Hindlimb muscle (tissue), 1 donor: ENCODE results near the gene TTC33. TPM values are rescaled to one million over a fixed set of nuclear protein-coding genes. Genes with fewer than 3 reads are reported as not detected.
A peak's percentile ranks its signal among the peaks of the same experiment; 100 is the strongest.
"Not testable (repeated sequence)": the region's sequence is repeated elsewhere in the genome, so short reads cannot be mapped to it uniquely, and the experiment has no call there.

Source experiments
- DNase-seq: peaks from one replicate; pipeline ENCODE4 v3.0.0-alpha.2; 2013
- polyA plus RNA-seq: library from polyadenylated mRNA; unstranded; fragments of 120-200 nt; gene quantifications from one replicate; pipeline ENCODE4 v1.2.1, GENCODE V29; 2013; ENCODE audit not compliant: insufficient read length

TTC33 gene, protein sequence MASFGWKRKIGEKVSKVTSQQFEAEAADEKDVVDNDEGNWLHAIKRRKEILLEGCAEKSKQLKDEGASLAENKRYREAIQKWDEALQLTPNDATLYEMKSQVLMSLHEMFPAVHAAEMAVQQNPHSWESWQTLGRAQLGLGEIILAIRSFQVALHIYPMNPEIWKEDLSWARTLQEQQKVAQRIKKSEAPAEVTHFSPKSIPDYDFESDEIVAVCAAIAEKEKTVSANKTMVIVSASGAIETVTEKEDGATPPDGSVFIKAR
- 18.8 TPM for polyA plus RNA-seq

DNA sequence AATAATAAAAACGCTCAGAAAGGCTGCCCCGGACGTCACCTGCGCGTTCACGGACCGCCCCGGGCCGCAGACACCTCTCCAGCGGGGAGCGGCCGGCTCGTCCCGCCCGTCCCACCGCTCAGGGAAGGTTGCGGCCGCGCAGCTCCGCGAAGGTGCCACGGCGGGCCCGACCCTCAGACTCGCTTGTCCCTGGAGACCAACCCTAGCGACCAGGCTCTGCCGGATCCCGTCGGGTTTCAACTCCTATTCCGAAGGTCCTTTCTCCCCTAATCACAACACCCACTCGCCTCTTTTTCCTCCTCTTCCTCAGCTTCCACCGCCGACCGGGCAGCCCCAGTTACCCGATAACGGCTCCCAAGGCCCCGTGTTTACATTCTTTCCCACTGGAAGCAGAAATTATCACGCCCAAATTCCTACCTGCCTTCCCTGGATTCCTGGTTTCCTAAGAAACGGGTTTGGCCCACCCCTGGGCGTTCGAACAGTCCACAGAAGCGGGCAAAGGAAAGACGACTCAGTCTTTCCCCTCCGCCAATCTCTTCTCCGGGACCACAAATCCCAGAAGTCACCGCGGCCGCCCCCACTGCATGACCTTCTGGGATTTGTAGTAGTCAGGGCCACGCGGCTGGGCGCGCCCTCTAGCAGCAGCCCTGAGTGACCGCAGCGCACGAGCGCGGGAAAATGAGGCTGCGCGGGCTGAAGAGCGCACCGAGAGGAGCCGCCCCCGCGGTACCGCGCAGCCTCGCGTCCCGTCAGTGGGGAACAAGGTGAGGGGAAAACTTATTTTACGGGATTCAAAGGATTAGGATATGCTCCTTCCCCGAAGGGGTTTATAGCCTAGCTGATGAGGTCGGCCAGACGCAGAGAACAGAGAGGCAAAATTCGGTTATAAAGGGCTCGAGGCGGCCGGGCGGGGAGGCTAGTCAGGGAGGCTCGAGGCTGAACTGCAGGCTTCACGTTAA is at the start of gene TTC33:
TTC33 (minus strand) TSS at position 555 of the 959 bp plus-strand sequence. CDS start 8,943 bp downstream, outside the sequence.
- DNase-seq, result peak; percentile 95

GRCh38 chr5:40801771-40802562 is 46.2 kb upstream of the TTC33 start:
- no peak for DNase-seq

- no peak for DNase-seq
These were observed 43.5 kb upstream of the TTC33 start for GRCh38 chr5:40799258-40799657.

GRCh38 chr5:40798801-40799210 is 43.0 kb upstream of the TTC33 start:
- DNase-seq, result no peak

DNA sequence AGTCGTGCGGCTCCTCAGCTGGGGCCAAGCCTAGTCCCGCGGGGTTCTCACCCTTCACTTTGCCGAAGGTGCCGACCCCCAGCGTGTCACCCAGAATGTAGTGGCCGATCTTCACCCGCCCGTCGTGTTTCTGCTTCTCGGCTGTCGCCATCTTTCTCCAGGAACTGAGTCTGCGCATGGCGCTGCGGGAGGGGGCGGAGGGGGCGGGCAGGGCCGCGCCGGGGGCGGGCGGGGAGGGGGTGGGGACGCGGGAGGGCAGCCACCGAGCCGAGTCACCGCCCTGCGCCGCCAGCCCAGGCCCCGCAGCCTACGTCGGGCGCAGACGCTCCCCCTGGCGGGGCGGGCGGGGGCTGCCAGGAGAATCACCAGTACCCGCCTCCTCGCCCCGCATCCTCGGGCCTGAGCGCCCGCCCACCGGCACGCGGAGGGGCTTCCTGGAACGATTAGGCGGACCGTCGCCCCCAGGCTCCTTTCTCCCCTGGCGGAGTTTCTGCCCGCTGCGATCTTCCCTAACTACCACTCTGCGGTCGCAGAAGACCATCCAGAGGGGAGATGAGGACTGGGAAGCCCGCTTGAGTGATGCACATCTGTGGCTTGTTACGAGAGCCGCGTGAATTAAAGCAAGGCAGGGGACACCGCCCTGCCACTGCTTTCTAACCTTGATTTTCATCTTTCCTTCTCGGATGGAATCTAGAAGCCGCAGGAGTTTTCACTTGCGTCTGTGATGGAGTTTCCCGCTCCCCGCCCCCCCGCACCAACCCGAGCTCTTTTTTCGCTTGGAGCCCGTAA is 42.4 kb upstream of the TTC33 start, which contains the start of gene PRKAA1:
PRKAA1 (minus strand) TSS at position 363 of the 789 bp plus-strand sequence; CDS start at position 178, 185 bp downstream.
- DNase-seq, result peak; percentile 87

GRCh38 chr5:40797273-40798011 is 41.7 kb upstream of the TTC33 start:
- DNase-seq, result peak; percentile 59

GRCh38 chr5:40796487-40796889 is 40.7 kb upstream of the TTC33 start:
- DNase-seq, result no peak

DNA sequence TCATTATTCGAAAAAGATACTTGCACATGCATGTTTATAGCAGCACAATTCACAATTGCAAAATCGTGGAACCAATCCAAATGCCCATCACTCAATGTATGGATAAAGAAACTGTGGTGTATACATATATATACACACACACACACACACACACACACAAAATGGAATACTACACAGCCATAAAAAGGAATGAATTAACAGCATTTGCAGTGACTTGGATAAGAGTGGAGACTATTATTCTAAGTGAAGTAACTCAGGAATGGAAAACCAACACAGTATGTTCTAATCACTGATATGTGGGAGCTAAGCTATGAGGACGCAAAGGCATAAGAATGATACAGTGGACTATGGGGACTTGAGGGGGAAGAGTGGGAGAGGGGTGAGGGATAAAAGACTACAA is 39.1 kb upstream of the TTC33 start:
- not testable (repeated sequence) for DNase-seq

GRCh38 chr5:40794340-40794739 is 38.6 kb upstream of the TTC33 start:
- DNase-seq, result not testable (repeated sequence)

GRCh38 chr5:40792691-40793090 is 36.9 kb upstream of the TTC33 start:
- DNase-seq, result not testable (repeated sequence)

- no peak for DNase-seq
These were observed 36.0 kb upstream of the TTC33 start for GRCh38 chr5:40791715-40792139.

DNA sequence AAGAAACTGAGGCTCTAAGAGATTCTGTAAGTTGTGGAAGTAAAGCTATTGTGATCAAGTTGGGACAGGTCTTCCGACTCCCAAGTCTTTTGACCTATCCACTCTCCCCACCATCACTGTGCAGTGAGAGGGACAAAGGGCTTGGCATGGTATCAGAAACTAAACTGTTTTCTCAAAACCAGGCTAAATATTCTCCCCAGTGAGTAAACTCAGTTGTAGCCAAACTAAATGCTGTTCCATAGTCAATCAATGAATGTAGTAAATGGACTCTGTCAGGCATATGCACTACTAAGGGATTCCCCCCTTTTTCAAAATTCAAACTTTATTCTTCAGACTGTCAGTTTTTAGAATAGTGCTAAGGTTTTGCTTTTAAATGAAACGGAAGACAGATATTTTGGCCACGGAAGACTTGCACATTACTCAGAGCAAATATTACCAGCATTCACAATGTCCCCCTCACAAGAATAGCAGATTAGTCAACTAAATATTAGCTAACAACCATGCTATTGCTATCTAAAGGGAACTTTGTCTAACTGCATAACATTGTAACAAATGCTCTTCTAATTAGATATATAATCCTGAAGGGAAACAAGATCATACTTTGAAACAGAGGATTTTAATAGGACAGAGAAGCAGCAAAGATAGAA is 35.3 kb upstream of the TTC33 start:
- DNase-seq, result no peak

- DNase-seq, result not testable (repeated sequence)
These were observed 33.2 kb upstream of the TTC33 start for GRCh38 chr5:40788941-40789340.

GRCh38 chr5:40787986-40788385 is 32.2 kb upstream of the TTC33 start:
- no peak for DNase-seq

GRCh38 chr5:40786664-40787063 is 30.9 kb upstream of the TTC33 start:
- DNase-seq, result not testable (repeated sequence)

DNA sequence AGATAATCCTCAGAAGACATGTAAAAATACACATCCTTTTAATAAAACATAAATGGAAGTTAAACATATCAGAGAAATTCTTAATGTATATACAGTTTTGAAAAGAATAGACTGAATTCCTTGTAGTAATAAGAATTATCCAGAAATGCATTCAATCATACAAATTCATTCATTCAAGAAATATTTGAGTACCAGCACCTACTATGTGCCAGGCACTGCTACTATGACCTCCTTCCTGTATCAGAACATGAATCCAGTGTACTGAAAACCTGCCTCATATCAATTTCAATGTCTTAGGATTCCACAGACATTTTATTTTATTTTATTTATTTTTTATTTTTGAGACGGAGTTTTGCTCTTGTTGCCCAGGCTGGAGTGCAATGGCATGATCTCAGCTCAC is 29.2 kb upstream of the TTC33 start:
- no peak for DNase-seq

- no peak for DNase-seq
These were observed 28.4 kb upstream of the TTC33 start for GRCh38 chr5:40784027-40784653.

DNA sequence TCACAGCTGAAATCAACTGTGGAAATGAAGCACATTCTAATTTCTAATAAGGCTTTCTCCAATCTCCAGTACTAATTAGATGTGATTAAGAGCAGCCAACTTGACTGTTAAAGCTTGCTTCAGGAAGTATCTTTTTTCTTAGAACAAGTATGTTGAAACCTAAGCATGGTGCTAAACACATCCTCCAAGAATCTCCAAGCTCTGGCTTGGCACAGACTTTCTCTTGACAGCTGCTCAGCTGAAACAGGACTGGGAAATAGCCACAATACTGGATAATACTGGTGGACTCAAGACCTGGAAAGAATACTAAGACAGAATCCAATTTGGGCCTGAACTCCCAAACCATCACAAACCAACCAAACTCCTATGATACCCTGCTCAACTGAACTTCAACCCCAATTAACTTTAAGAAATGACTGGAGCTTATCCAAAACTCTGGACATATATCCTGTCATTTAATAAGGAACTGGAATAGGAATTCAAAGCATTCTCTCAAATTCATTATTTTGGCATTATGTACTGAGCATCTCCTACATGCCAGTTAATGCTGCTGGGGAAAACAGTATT is 26.2 kb upstream of the TTC33 start:
- no peak for DNase-seq

DNA sequence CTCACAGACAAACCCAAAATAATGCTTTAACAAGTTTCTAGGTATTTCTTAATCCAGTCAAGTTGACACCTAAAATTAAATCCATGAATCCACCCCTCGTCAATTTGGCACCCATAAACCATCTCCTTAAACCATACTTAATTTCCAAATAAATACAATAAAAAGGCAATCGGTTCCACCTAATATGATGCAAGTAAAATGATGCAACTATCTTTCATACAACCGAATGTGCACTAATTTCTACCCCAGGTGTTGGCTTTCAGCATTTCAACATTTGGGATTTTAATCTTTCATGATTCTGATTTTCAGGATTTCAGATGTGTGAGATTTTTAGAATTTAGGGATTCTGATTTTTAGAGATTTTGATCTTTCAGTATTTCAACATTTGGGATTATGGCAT is 25.1 kb upstream of the TTC33 start:
- no peak for DNase-seq

GRCh38 chr5:40780199-40780598 is 24.4 kb upstream of the TTC33 start:
- DNase-seq, result no peak
